WTC11 (cell line): ENCODE measurements around the gene SEMA6B. TPM values are rescaled to one million over a fixed set of nuclear protein-coding genes. Genes with fewer than 3 reads are reported as not detected.
A peak's percentile ranks its signal among the peaks of the same experiment; 100 is the strongest.

Source experiments
- ATAC-seq: fragments of 200-7000 bp; cut with Tn5 transposase; 2 replicates; pipeline ENCODE4 v1.10.0; 2021; ENCODE audit warnings: mild to moderate bottlenecking, moderate library complexity
- CTCF ChIA-PET: fragments of 300-600 bp; sonication (Branson Sonifier 250); formaldehyde crosslinking; loops from one replicate; lab custom pipeline; 2021; ENCODE audit warnings: antibody characterized with exemption; lab: Charles Lee
- POLR2A ChIA-PET: fragments of 350-600 bp; sonication (Branson Sonifier 250); formaldehyde crosslinking; loops from one replicate; lab custom pipeline; 2021; ENCODE audit warnings: antibody characterized with exemption; lab: Charles Lee
- DNase-seq: peaks from one replicate; pipeline ENCODE4 v3.0.0; 2021; ENCODE audit warnings: low spot score
- H3K27ac Mint-ChIP-seq: 2 replicates; pipeline ENCODE4 v1.8.0; 2021; ENCODE audit warnings: mixed read lengths
- H3K27me3 Mint-ChIP-seq: 2 replicates; pipeline ENCODE4 v1.8.0; 2021; ENCODE audit warnings: low read depth, mild to moderate bottlenecking, moderate library complexity, mixed read lengths
- H3K36me3 Mint-ChIP-seq: 2 replicates; pipeline ENCODE4 v1.8.0; 2021; ENCODE audit warnings: mixed read lengths
- H3K4me1 Mint-ChIP-seq: 2 replicates; pipeline ENCODE4 v1.8.0; 2022; ENCODE audit warnings: mixed read lengths
- H3K4me3 Mint-ChIP-seq: 2 replicates; pipeline ENCODE4 v1.8.0; 2021; ENCODE audit warnings: mild to moderate bottlenecking, moderate library complexity, mixed read lengths
- H3K9me3 Mint-ChIP-seq: 2 replicates; pipeline ENCODE4 v1.8.0; 2021; ENCODE audit warnings: mixed read lengths
- JAZF1 ChIP-seq: fragments of 250-450 bp; sonication (Bioruptor Pico); IDR thresholded peaks from 2 replicates; pipeline ENCODE4 v1.9.0; 2021; ENCODE audit warnings: moderate library complexity, mild to moderate bottlenecking, inconsistent platforms
- NFATC4 ChIP-seq: fragments of 250-450 bp; sonication (Bioruptor Pico); IDR thresholded peaks from 2 replicates; pipeline ENCODE4 v1.9.0; 2021; ENCODE audit warnings: mild to moderate bottlenecking
- NR3C1 ChIP-seq: sonication (generic); formaldehyde crosslinking; conservative IDR thresholded peaks from 2 replicates; pipeline ENCODE4 v1.8.1; 2023; ENCODE audit warnings: low read depth, mild to moderate bottlenecking, missing genetic modification reagents
- TP53 ChIP-seq: sonication (generic); formaldehyde crosslinking; IDR thresholded peaks from 2 replicates; pipeline ENCODE4 v1.8.1; 2023; ENCODE audit warnings: mild to moderate bottlenecking, missing genetic modification reagents
- total RNA-seq: library from RNA; stranded (reverse); gene quantifications from 3 replicates; pipeline ENCODE4 v1.2.3, GENCODE V29; 2021
- TF ChIP-seq, protein P1 (sequence below): sonication (generic); formaldehyde crosslinking; conservative IDR thresholded peaks from 2 replicates; pipeline ENCODE4 v1.8.1; 2023; ENCODE audit warnings: mild to moderate bottlenecking, low read depth, missing genetic modification reagents, moderate library complexity
- TF ChIP-seq, protein P2 (sequence below): sonication (generic); formaldehyde crosslinking; IDR thresholded peaks from 2 replicates; pipeline ENCODE4 v1.8.0; 2022; ENCODE audit warnings: mild to moderate bottlenecking, missing genetic modification reagents
- TF ChIP-seq, protein P3 (sequence below): fragments of 250-450 bp; sonication (Bioruptor Pico); IDR thresholded peaks from 2 replicates; pipeline ENCODE4 v1.9.0; 2021; ENCODE audit warnings: mild to moderate bottlenecking, borderline replicate concordance
- TF ChIP-seq, protein P4 (sequence below): sonication (generic); formaldehyde crosslinking; IDR thresholded peaks from 2 replicates; pipeline ENCODE4 v1.8.1; 2022; ENCODE audit warnings: mild to moderate bottlenecking, missing genetic modification reagents, moderate library complexity, borderline replicate concordance
- TF ChIP-seq, protein P5 (sequence below): sonication (generic); formaldehyde crosslinking; IDR thresholded peaks from 2 replicates; pipeline ENCODE4 v1.8.0; 2023; ENCODE audit warnings: missing genetic modification reagents
- TF ChIP-seq, protein P6 (sequence below): sonication (generic); formaldehyde crosslinking; conservative IDR thresholded peaks from 2 replicates; pipeline ENCODE4 v1.8.1; 2022; ENCODE audit warnings: mild to moderate bottlenecking, missing genetic modification reagents
- TF ChIP-seq, protein P7 (sequence below): sonication (generic); formaldehyde crosslinking; IDR thresholded peaks from 2 replicates; pipeline ENCODE4 v1.8.1; 2023; ENCODE audit warnings: mild to moderate bottlenecking, missing genetic modification reagents, moderate library complexity
- TF ChIP-seq, protein P8 (sequence below): sonication (generic); formaldehyde crosslinking; IDR thresholded peaks from 2 replicates; pipeline ENCODE4 v1.8.1; 2022; ENCODE audit warnings: low read depth, mild to moderate bottlenecking, moderate library complexity, missing genetic modification reagents, borderline replicate concordance
- TF ChIP-seq, protein P9 (sequence below): sonication (generic); formaldehyde crosslinking; IDR thresholded peaks from 2 replicates; pipeline ENCODE4 v1.8.0; 2023; ENCODE audit warnings: missing genetic modification reagents, mild to moderate bottlenecking, borderline replicate concordance
- TF ChIP-seq, protein P10 (sequence below): sonication (generic); formaldehyde crosslinking; IDR thresholded peaks from 2 replicates; pipeline ENCODE4 v1.8.1; 2022; ENCODE audit warnings: low read depth, missing genetic modification reagents, borderline replicate concordance

The SEMA6B gene
- total RNA-seq, 1 experiment from 2014 or later = 45.1 TPM

DNA sequence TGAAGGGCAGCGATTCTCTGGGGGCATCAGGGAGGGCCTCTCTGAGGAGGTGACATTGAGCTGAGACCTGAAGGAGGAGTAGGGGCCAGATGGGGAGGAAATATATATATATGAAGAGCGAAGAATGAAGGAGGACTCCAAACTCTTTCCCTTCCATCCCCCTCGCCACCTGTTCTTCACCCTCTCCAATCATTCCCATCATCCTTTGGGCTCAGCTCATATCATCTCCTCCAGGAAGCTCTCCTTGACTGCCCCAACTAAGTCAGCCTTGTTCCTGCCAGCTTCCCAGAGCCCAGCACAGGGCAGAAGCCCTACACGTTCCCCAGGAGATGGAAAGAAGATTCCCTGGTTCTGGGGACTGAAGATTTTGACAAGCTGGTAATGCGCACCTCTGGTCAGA lies 33.0 kb upstream of the SEMA6B start (continued):
- TF ChIP-seq, protein P1, sequence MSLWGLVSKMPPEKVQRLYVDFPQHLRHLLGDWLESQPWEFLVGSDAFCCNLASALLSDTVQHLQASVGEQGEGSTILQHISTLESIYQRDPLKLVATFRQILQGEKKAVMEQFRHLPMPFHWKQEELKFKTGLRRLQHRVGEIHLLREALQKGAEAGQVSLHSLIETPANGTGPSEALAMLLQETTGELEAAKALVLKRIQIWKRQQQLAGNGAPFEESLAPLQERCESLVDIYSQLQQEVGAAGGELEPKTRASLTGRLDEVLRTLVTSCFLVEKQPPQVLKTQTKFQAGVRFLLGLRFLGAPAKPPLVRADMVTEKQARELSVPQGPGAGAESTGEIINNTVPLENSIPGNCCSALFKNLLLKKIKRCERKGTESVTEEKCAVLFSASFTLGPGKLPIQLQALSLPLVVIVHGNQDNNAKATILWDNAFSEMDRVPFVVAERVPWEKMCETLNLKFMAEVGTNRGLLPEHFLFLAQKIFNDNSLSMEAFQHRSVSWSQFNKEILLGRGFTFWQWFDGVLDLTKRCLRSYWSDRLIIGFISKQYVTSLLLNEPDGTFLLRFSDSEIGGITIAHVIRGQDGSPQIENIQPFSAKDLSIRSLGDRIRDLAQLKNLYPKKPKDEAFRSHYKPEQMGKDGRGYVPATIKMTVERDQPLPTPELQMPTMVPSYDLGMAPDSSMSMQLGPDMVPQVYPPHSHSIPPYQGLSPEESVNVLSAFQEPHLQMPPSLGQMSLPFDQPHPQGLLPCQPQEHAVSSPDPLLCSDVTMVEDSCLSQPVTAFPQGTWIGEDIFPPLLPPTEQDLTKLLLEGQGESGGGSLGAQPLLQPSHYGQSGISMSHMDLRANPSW (CRISPR knock-in tag) = no peak
- no peak for TF ChIP-seq NR3C1 (CRISPR knock-in tag)
- TF ChIP-seq, protein P2, sequence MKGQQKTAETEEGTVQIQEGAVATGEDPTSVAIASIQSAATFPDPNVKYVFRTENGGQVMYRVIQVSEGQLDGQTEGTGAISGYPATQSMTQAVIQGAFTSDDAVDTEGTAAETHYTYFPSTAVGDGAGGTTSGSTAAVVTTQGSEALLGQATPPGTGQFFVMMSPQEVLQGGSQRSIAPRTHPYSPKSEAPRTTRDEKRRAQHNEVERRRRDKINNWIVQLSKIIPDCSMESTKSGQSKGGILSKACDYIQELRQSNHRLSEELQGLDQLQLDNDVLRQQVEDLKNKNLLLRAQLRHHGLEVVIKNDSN (CRISPR knock-in tag) = no peak
- TF ChIP-seq, protein P3, sequence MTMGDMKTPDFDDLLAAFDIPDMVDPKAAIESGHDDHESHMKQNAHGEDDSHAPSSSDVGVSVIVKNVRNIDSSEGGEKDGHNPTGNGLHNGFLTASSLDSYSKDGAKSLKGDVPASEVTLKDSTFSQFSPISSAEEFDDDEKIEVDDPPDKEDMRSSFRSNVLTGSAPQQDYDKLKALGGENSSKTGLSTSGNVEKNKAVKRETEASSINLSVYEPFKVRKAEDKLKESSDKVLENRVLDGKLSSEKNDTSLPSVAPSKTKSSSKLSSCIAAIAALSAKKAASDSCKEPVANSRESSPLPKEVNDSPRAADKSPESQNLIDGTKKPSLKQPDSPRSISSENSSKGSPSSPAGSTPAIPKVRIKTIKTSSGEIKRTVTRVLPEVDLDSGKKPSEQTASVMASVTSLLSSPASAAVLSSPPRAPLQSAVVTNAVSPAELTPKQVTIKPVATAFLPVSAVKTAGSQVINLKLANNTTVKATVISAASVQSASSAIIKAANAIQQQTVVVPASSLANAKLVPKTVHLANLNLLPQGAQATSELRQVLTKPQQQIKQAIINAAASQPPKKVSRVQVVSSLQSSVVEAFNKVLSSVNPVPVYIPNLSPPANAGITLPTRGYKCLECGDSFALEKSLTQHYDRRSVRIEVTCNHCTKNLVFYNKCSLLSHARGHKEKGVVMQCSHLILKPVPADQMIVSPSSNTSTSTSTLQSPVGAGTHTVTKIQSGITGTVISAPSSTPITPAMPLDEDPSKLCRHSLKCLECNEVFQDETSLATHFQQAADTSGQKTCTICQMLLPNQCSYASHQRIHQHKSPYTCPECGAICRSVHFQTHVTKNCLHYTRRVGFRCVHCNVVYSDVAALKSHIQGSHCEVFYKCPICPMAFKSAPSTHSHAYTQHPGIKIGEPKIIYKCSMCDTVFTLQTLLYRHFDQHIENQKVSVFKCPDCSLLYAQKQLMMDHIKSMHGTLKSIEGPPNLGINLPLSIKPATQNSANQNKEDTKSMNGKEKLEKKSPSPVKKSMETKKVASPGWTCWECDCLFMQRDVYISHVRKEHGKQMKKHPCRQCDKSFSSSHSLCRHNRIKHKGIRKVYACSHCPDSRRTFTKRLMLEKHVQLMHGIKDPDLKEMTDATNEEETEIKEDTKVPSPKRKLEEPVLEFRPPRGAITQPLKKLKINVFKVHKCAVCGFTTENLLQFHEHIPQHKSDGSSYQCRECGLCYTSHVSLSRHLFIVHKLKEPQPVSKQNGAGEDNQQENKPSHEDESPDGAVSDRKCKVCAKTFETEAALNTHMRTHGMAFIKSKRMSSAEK (CRISPR knock-in tag) = no peak
- TF ChIP-seq JAZF1 = no peak

DNA sequence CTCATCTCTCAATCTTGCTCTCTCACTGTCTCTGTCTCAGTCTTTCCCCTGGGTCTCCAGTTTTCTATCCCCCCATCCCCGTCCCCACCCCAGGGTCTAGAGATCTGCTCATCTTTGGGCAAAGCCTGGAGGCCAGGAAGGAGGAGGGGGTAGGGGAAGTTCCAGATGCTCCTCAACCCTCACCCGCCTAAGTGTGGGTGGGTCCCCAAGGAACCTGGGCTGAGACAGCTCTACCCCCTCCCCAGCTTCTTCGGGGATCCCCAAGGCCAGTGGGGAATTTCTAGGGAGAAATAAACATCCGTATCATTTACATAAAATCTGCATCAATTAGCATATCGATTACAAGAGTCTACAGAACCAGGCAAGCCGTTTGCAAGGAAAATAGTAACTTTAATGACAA lies 31.8 kb upstream of the SEMA6B start:
- ChIA-PET POLR2A (no interaction called here), CTCF (interaction anchor here (0.6 to 1.8 kb wide), 2 partner anchors 15 to 24 kb away, joined by 3 to 9 read pairs; no protein-coding TSS in a partner anchor)
- H3K4me1 Mint-ChIP-seq = peaks cover 21% of the 10 kb centered on the region
- H3K36me3 Mint-ChIP-seq = no peaks in the 10 kb centered on the region
- peak; percentile 25; the same call in 1 of the 2 replicates for ATAC-seq
- H3K9me3 Mint-ChIP-seq = no peaks in the 10 kb centered on the region
- H3K27me3 Mint-ChIP-seq = peaks cover 59% of the 10 kb centered on the region
- H3K4me3 Mint-ChIP-seq = no peak overlapping the region
- TF ChIP-seq, protein P4, sequence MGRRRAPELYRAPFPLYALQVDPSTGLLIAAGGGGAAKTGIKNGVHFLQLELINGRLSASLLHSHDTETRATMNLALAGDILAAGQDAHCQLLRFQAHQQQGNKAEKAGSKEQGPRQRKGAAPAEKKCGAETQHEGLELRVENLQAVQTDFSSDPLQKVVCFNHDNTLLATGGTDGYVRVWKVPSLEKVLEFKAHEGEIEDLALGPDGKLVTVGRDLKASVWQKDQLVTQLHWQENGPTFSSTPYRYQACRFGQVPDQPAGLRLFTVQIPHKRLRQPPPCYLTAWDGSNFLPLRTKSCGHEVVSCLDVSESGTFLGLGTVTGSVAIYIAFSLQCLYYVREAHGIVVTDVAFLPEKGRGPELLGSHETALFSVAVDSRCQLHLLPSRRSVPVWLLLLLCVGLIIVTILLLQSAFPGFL (CRISPR knock-in tag) = no peak
- TF ChIP-seq, protein P5, sequence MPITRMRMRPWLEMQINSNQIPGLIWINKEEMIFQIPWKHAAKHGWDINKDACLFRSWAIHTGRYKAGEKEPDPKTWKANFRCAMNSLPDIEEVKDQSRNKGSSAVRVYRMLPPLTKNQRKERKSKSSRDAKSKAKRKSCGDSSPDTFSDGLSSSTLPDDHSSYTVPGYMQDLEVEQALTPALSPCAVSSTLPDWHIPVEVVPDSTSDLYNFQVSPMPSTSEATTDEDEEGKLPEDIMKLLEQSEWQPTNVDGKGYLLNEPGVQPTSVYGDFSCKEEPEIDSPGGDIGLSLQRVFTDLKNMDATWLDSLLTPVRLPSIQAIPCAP (CRISPR knock-in tag) = no peak
- TF ChIP-seq, protein P6, sequence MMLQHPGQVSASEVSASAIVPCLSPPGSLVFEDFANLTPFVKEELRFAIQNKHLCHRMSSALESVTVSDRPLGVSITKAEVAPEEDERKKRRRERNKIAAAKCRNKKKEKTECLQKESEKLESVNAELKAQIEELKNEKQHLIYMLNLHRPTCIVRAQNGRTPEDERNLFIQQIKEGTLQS (CRISPR knock-in tag) = no peak
- TF ChIP-seq, protein P7, sequence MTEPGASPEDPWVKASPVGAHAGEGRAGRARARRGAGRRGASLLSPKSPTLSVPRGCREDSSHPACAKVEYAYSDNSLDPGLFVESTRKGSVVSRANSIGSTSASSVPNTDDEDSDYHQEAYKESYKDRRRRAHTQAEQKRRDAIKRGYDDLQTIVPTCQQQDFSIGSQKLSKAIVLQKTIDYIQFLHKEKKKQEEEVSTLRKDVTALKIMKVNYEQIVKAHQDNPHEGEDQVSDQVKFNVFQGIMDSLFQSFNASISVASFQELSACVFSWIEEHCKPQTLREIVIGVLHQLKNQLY (CRISPR knock-in tag) = no peak
- TF ChIP-seq TP53 = no peak
- TF ChIP-seq, protein P8, sequence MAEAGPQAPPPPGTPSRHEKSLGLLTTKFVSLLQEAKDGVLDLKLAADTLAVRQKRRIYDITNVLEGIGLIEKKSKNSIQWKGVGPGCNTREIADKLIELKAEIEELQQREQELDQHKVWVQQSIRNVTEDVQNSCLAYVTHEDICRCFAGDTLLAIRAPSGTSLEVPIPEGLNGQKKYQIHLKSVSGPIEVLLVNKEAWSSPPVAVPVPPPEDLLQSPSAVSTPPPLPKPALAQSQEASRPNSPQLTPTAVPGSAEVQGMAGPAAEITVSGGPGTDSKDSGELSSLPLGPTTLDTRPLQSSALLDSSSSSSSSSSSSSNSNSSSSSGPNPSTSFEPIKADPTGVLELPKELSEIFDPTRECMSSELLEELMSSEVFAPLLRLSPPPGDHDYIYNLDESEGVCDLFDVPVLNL = no peak
- TF ChIP-seq, protein P9, sequence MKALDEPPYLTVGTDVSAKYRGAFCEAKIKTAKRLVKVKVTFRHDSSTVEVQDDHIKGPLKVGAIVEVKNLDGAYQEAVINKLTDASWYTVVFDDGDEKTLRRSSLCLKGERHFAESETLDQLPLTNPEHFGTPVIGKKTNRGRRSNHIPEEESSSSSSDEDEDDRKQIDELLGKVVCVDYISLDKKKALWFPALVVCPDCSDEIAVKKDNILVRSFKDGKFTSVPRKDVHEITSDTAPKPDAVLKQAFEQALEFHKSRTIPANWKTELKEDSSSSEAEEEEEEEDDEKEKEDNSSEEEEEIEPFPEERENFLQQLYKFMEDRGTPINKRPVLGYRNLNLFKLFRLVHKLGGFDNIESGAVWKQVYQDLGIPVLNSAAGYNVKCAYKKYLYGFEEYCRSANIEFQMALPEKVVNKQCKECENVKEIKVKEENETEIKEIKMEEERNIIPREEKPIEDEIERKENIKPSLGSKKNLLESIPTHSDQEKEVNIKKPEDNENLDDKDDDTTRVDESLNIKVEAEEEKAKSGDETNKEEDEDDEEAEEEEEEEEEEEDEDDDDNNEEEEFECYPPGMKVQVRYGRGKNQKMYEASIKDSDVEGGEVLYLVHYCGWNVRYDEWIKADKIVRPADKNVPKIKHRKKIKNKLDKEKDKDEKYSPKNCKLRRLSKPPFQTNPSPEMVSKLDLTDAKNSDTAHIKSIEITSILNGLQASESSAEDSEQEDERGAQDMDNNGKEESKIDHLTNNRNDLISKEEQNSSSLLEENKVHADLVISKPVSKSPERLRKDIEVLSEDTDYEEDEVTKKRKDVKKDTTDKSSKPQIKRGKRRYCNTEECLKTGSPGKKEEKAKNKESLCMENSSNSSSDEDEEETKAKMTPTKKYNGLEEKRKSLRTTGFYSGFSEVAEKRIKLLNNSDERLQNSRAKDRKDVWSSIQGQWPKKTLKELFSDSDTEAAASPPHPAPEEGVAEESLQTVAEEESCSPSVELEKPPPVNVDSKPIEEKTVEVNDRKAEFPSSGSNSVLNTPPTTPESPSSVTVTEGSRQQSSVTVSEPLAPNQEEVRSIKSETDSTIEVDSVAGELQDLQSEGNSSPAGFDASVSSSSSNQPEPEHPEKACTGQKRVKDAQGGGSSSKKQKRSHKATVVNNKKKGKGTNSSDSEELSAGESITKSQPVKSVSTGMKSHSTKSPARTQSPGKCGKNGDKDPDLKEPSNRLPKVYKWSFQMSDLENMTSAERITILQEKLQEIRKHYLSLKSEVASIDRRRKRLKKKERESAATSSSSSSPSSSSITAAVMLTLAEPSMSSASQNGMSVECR (CRISPR knock-in tag) = no peak
- TF ChIP-seq, protein P10, sequence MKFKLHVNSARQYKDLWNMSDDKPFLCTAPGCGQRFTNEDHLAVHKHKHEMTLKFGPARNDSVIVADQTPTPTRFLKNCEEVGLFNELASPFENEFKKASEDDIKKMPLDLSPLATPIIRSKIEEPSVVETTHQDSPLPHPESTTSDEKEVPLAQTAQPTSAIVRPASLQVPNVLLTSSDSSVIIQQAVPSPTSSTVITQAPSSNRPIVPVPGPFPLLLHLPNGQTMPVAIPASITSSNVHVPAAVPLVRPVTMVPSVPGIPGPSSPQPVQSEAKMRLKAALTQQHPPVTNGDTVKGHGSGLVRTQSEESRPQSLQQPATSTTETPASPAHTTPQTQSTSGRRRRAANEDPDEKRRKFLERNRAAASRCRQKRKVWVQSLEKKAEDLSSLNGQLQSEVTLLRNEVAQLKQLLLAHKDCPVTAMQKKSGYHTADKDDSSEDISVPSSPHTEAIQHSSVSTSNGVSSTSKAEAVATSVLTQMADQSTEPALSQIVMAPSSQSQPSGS (CRISPR knock-in tag) = no peak
- no peak for TF ChIP-seq NFATC4 (CRISPR knock-in tag)
- no peak for DNase-seq
- H3K27ac Mint-ChIP-seq = peak overlapping the region; percentile 81
